ENCODE data around the gene PIGM.

Gene PIGM

GRCh38 chr1:160005070-160005469 is 26.7 kb downstream of the PIGM start:
- no peak for DNase-seq
- Histone ChIP-seq H3K4me2 (ENCODE audit: low read length) (no peak overlapping the region), H3K27ac (ENCODE audit: low read depth, low read length) (no peak overlapping the region), H3K18ac (ENCODE audit: low read length) (no peak overlapping the region), H4K5ac (ENCODE audit: low read length) (no peak overlapping the region), H3K79me1 (ENCODE audit: low read length) (no peaks in the 10 kb centered on the region), H3K56ac (ENCODE audit: low read length) (no peak overlapping the region), H2BK120ac (ENCODE audit: low read depth, low read length) (no peak overlapping the region), H3K27me3 (ENCODE audit: insufficient read depth, low read length, poor library complexity) (no peaks in the 10 kb centered on the region), H3K4me3 (ENCODE audit: low read length) (no peak overlapping the region), H3K4me1 (ENCODE audit: control insufficient read depth, low read depth, low read length) (no peaks in the 10 kb centered on the region), H2BK5ac (ENCODE audit: low read length) (no peak overlapping the region), H3K36me3 (ENCODE audit: control insufficient read depth, insufficient read depth, low read length) (no peaks in the 10 kb centered on the region), H2AK5ac (ENCODE audit: low read length) (no peak overlapping the region), H3K79me2 (ENCODE audit: control insufficient read depth, insufficient read depth, low read length) (no peaks in the 10 kb centered on the region), H4K8ac (ENCODE audit: low read depth, low read length) (no peak overlapping the region), H3K4ac (ENCODE audit: low read depth, low read length) (no peak overlapping the region), H2BK15ac (replicated peaks; ENCODE audit: low read depth) (no peak overlapping the region), H3K9ac (ENCODE audit: low read length) (no peak overlapping the region), H3K23ac (ENCODE audit: low read length) (no peak overlapping the region)
- no CpG with 5 or more reads among the region's 4 CpGs for WGBS (ENCODE audit: extremely low coverage, insufficient coverage, low lambda C conversion rate)

DNA sequence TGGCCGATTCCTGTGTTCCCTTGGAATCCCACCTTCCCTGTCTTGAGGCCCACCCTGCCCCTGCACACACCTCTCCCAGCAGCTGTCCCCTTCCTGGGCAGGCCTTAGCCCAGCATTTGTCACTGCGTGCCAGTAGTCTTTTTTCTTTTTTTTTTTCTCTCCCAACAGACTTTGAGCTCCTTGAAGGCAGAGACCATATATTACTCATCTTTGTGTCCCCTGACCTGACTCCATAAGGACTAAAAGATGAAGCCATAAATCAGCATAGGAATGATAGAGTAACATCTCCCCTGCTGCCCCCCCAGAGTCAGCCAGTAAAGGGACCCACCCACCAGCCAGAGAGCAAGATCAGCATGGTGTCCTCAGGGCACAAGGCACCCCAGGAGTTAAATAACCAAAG is 27.4 kb downstream of the PIGM start:
- WGBS (ENCODE audit: extremely low coverage, insufficient coverage, low lambda C conversion rate): no CpG with 5 or more reads among the region's 2 CpGs
- Histone ChIP-seq H3K36me3 (ENCODE audit: control insufficient read depth, insufficient read depth, low read length) (no peaks in the 10 kb centered on the region), H2BK5ac (ENCODE audit: low read length) (no peak overlapping the region), H2BK120ac (ENCODE audit: low read depth, low read length) (no peak overlapping the region), H3K9ac (ENCODE audit: low read length) (no peak overlapping the region), H3K4me1 (ENCODE audit: control insufficient read depth, low read depth, low read length) (no peaks in the 10 kb centered on the region), H3K56ac (ENCODE audit: low read length) (no peak overlapping the region), H3K18ac (ENCODE audit: low read length) (no peak overlapping the region), H3K27ac (ENCODE audit: low read depth, low read length) (no peak overlapping the region), H3K4me3 (ENCODE audit: low read length) (no peak overlapping the region), H3K27me3 (ENCODE audit: insufficient read depth, low read length, poor library complexity) (no peaks in the 10 kb centered on the region), H4K5ac (ENCODE audit: low read length) (no peak overlapping the region), H3K79me2 (ENCODE audit: control insufficient read depth, insufficient read depth, low read length) (no peaks in the 10 kb centered on the region), H2BK15ac (replicated peaks; ENCODE audit: low read depth) (no peak overlapping the region), H3K4ac (ENCODE audit: low read depth, low read length) (no peak overlapping the region), H2AK5ac (ENCODE audit: low read length) (no peak overlapping the region), H3K23ac (ENCODE audit: low read length) (no peak overlapping the region), H3K4me2 (ENCODE audit: low read length) (no peak overlapping the region), H4K8ac (ENCODE audit: low read depth, low read length) (no peak overlapping the region), H3K79me1 (ENCODE audit: low read length) (no peaks in the 10 kb centered on the region)
- no peak for DNase-seq

DNA sequence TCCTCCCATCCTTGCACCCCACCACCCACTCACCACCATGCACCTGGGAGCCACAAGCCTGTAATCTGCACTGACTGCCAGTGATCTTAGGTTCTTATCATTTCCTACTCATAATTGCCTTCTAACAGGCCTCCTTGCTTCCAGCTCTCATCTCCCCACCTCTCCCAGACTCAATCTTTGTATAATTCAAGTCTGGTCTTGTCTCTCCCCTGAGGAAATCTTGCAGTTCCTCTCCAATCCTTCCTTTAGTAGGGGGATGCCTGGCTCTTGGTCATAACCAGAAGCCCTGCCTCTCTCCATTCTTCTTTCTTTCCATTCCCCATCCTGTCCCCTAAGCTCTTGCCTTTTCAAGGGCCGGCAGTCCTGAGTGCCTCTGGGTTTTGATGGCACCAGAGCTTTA is 27.8 kb downstream of the PIGM start:
- no peak overlapping the region for H2AK5ac ChIP-seq (ENCODE audit: low read length)
- H3K4ac ChIP-seq (ENCODE audit: low read depth, low read length): no peak overlapping the region
- H3K4me1 ChIP-seq (ENCODE audit: control insufficient read depth, low read depth, low read length): no peaks in the 10 kb centered on the region
- H4K8ac ChIP-seq (ENCODE audit: low read depth, low read length): no peak overlapping the region
- H3K18ac ChIP-seq (ENCODE audit: low read length): no peak overlapping the region
- no peak overlapping the region for H3K27ac ChIP-seq (ENCODE audit: low read depth, low read length)
- DNase-seq: no peak
- no peak overlapping the region for H2BK5ac ChIP-seq (ENCODE audit: low read length)
- H3K79me1 ChIP-seq (ENCODE audit: low read length): no peaks in the 10 kb centered on the region
- H2BK15ac ChIP-seq (replicated peaks; ENCODE audit: low read depth): no peak overlapping the region
- H2BK120ac ChIP-seq (ENCODE audit: low read depth, low read length): no peak overlapping the region
- no peak overlapping the region for H3K4me2 ChIP-seq (ENCODE audit: low read length)
- H3K27me3 ChIP-seq (ENCODE audit: insufficient read depth, low read length, poor library complexity): no peaks in the 10 kb centered on the region
- no CpG with 5 or more reads among the region's 1 CpG for WGBS (ENCODE audit: extremely low coverage, insufficient coverage, low lambda C conversion rate)
- no peak overlapping the region for H3K23ac ChIP-seq (ENCODE audit: low read length)
- H3K79me2 ChIP-seq (ENCODE audit: control insufficient read depth, insufficient read depth, low read length): no peaks in the 10 kb centered on the region
- no peak overlapping the region for H3K4me3 ChIP-seq (ENCODE audit: low read length)
- H3K36me3 ChIP-seq (ENCODE audit: control insufficient read depth, insufficient read depth, low read length): no peaks in the 10 kb centered on the region
- H3K56ac ChIP-seq (ENCODE audit: low read length): no peak overlapping the region
- H4K5ac ChIP-seq (ENCODE audit: low read length): no peak overlapping the region
- no peak overlapping the region for H3K9ac ChIP-seq (ENCODE audit: low read length)

- H2BK120ac ChIP-seq (ENCODE audit: low read depth, low read length): no peak overlapping the region
- no peaks in the 10 kb centered on the region for H3K4me1 ChIP-seq (ENCODE audit: control insufficient read depth, low read depth, low read length)
- H2BK15ac ChIP-seq (replicated peaks; ENCODE audit: low read depth): no peak overlapping the region
- H2BK5ac ChIP-seq (ENCODE audit: low read length): no peak overlapping the region
- no peak overlapping the region for H3K4ac ChIP-seq (ENCODE audit: low read depth, low read length)
- no peak overlapping the region for H3K27ac ChIP-seq (ENCODE audit: low read depth, low read length)
- no peaks in the 10 kb centered on the region for H3K36me3 ChIP-seq (ENCODE audit: control insufficient read depth, insufficient read depth, low read length)
- no peaks in the 10 kb centered on the region for H3K79me1 ChIP-seq (ENCODE audit: low read length)
- H3K56ac ChIP-seq (ENCODE audit: low read length): no peak overlapping the region
- no peak overlapping the region for H4K8ac ChIP-seq (ENCODE audit: low read depth, low read length)
- no CpG with 5 or more reads among the region's 2 CpGs for WGBS (ENCODE audit: extremely low coverage, insufficient coverage, low lambda C conversion rate)
- no peak for DNase-seq
- no peak overlapping the region for H4K5ac ChIP-seq (ENCODE audit: low read length)
- H3K23ac ChIP-seq (ENCODE audit: low read length): no peak overlapping the region
- H3K27me3 ChIP-seq (ENCODE audit: insufficient read depth, low read length, poor library complexity): no peaks in the 10 kb centered on the region
- H3K4me3 ChIP-seq (ENCODE audit: low read length): no peak overlapping the region
- H3K9ac ChIP-seq (ENCODE audit: low read length): no peak overlapping the region
- no peaks in the 10 kb centered on the region for H3K79me2 ChIP-seq (ENCODE audit: control insufficient read depth, insufficient read depth, low read length)
- H2AK5ac ChIP-seq (ENCODE audit: low read length): no peak overlapping the region
- H3K18ac ChIP-seq (ENCODE audit: low read length): no peak overlapping the region
- H3K4me2 ChIP-seq (ENCODE audit: low read length): no peak overlapping the region
Measured at GRCh38 chr1:160001440-160001839, 30.4 kb downstream of the PIGM start.

DNA sequence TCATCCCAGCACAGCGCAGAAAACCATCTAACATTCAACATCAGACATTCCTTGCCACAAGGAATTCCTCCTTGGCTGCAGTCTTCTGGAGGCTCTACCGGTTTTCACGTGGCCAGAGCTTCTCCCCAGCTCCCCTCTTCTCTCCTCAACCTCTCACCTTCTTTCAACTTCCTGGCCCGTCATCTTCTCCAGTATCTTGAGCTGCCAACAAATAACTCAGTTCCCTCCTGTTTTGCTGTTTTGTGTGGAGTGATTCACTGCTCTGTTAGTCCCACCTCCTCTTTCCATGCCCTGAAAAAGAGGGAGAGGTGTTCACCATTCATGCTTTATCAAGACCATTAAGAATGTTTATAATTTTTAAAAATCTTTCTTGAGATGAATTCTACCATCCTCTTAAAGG is 32.6 kb downstream of the PIGM start:
- Histone ChIP-seq H3K4me1 (ENCODE audit: control insufficient read depth, low read depth, low read length) (no peaks in the 10 kb centered on the region), H3K79me2 (ENCODE audit: control insufficient read depth, insufficient read depth, low read length) (no peaks in the 10 kb centered on the region), H2BK15ac (replicated peaks; ENCODE audit: low read depth) (no peak overlapping the region), H4K8ac (ENCODE audit: low read depth, low read length) (no peak overlapping the region), H2BK5ac (ENCODE audit: low read length) (no peak overlapping the region), H3K79me1 (ENCODE audit: low read length) (no peaks in the 10 kb centered on the region), H3K18ac (ENCODE audit: low read length) (no peak overlapping the region), H2AK5ac (ENCODE audit: low read length) (no peak overlapping the region), H2BK120ac (ENCODE audit: low read depth, low read length) (no peak overlapping the region), H3K27me3 (ENCODE audit: insufficient read depth, low read length, poor library complexity) (no peaks in the 10 kb centered on the region), H3K4me3 (ENCODE audit: low read length) (no peak overlapping the region), H3K4me2 (ENCODE audit: low read length) (no peak overlapping the region), H3K4ac (ENCODE audit: low read depth, low read length) (no peak overlapping the region), H3K9ac (ENCODE audit: low read length) (no peak overlapping the region), H3K27ac (ENCODE audit: low read depth, low read length) (no peak overlapping the region), H3K23ac (ENCODE audit: low read length) (no peak overlapping the region), H4K5ac (ENCODE audit: low read length) (no peak overlapping the region), H3K36me3 (ENCODE audit: control insufficient read depth, insufficient read depth, low read length) (no peaks in the 10 kb centered on the region), H3K56ac (ENCODE audit: low read length) (no peak overlapping the region)
- WGBS (ENCODE audit: extremely low coverage, insufficient coverage, low lambda C conversion rate): no CpG with 5 or more reads among the region's 4 CpGs
- DNase-seq: no peak

DNA sequence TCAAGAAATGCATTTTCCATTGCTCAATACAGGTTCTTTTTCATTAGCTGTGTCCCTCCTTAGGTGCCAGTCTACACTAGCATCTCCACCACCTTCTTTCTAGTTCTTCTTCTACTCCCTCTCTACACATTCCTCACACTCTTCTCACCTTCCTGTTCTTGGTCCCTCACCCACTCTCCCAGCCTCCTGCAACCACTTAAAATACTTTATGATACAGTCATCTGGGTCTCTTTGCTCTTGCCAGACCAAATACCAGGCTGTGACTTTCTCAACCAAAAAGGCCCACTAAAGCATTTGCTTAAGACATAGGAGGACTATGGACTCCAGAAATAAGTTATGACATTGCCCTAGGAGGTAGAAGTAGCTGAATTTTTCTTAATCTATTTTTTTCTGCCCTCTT is 35.1 kb downstream of the PIGM start:
- Histone ChIP-seq H2BK15ac (replicated peaks; ENCODE audit: low read depth) (no peak overlapping the region), H3K79me1 (ENCODE audit: low read length) (no peaks in the 10 kb centered on the region), H3K4me2 (ENCODE audit: low read length) (no peak overlapping the region), H4K8ac (ENCODE audit: low read depth, low read length) (no peak overlapping the region), H3K27me3 (ENCODE audit: insufficient read depth, low read length, poor library complexity) (no peaks in the 10 kb centered on the region), H2BK120ac (ENCODE audit: low read depth, low read length) (no peak overlapping the region), H3K9ac (ENCODE audit: low read length) (no peak overlapping the region), H3K4me3 (ENCODE audit: low read length) (no peak overlapping the region), H4K5ac (ENCODE audit: low read length) (no peak overlapping the region), H2AK5ac (ENCODE audit: low read length) (no peak overlapping the region), H3K79me2 (ENCODE audit: control insufficient read depth, insufficient read depth, low read length) (no peaks in the 10 kb centered on the region), H2BK5ac (ENCODE audit: low read length) (no peak overlapping the region), H3K56ac (ENCODE audit: low read length) (no peak overlapping the region), H3K36me3 (ENCODE audit: control insufficient read depth, insufficient read depth, low read length) (no peaks in the 10 kb centered on the region), H3K23ac (ENCODE audit: low read length) (no peak overlapping the region), H3K27ac (ENCODE audit: low read depth, low read length) (no peak overlapping the region), H3K18ac (ENCODE audit: low read length) (no peak overlapping the region), H3K4ac (ENCODE audit: low read depth, low read length) (no peak overlapping the region), H3K4me1 (ENCODE audit: control insufficient read depth, low read depth, low read length) (no peaks in the 10 kb centered on the region)
- DNase-seq: peak; percentile 61

Measured in mesendoderm (in vitro differentiated cells).